ENCODE measurements around the gene SEC63.
"Not testable (repeated sequence)": the region's sequence is repeated elsewhere in the genome, so short reads cannot be mapped to it uniquely, and the experiment has no call there.

The SEC63 gene

DNA sequence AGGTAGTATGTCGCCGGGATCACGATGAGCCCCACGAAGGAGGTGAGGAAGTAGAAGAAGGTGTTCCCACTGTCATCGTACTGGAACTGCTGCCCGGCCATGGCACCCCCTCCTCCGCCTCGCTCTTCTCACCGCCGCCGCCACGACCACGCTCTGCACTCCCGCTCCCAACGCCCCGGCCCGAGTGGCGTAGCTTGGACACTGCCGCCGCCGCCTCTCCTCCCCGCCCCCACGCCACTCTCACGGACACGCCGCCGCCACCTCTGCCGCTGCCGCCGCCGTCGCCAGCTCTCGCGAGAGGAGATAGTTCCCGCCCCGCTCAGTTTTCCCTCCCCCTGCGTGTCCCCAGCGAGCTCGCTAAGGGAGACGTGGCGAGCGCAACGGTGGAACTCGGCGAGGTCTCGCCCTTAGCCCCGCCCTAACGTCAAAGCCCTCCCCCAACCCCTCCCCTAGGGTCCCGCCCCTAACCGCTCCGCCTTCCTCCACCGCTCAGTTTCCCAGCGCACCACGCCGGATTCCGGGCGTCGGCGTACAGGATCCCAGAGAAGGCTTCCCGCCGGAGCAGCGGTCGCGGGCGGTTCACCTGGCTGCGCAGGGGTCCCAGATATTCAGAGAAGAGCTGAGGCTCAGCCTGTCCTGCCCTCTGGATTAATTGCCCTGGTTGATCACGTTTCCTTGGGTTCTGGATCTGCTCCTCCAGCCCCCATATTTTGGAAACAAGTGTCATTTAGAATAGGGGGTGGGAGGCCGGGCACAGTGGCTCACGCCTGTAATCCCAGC, at the start of gene SEC63:
Gene SEC63 (minus strand): TSS at position 300 of the 780 bp plus-strand sequence. CDS start 199 bp downstream, at position 101.
- peak; percentile 84 for DNase-seq

DNA sequence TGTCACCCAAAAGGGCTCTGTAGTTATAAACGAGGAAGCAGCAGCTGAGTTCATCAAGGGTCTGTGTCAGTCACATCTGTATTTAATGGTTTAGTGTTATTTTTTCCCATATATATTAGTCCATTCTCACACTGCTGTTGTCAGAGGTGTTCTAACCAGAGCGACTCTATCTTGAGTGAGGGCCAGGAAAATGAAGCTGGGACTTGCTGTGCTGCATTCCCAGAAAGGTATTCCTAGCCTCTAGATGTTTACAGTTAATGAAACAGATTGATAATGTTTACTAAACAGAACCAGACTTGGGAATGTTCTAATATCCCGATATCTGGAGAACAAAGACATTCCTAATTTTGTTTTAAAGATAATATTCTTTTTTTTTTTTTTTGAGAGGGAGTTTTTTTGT, 48.0 kb upstream of the SEC63 start:
- no peak for DNase-seq

DNA sequence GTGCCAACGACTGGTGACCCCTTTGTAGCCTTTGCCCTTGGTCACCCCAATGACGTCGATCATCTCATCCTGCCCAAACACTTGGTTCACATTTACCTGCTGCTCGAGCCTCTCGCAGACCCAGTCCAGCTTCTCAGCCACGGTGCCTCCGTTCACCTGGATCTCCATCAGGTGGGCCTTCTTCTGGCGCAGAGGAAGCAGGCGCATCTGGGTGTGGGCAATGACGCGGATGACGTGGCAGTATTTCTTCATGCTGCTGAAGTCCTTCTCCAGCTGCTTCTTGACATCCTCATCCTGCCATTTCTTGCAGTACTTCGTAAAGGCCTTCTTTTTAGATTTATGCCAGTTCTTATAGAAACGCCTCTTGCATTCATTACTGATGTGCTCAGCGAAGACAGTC, 46.9 kb upstream of the SEC63 start:
- DNase-seq, result no peak

- DNase-seq, result peak; percentile 65
These were observed 44.6 kb upstream of the SEC63 start for GRCh38 chr6:108002365-108003221.

GRCh38 chr6:108001696-108002231, 43.8 kb upstream of the SEC63 start:
- DNase-seq, result no peak

- not testable (repeated sequence) for DNase-seq
These were observed 42.3 kb upstream of the SEC63 start for GRCh38 chr6:108000259-108000658.

- no peak for DNase-seq
These were observed 41.3 kb upstream of the SEC63 start for GRCh38 chr6:107999341-107999740.

DNA sequence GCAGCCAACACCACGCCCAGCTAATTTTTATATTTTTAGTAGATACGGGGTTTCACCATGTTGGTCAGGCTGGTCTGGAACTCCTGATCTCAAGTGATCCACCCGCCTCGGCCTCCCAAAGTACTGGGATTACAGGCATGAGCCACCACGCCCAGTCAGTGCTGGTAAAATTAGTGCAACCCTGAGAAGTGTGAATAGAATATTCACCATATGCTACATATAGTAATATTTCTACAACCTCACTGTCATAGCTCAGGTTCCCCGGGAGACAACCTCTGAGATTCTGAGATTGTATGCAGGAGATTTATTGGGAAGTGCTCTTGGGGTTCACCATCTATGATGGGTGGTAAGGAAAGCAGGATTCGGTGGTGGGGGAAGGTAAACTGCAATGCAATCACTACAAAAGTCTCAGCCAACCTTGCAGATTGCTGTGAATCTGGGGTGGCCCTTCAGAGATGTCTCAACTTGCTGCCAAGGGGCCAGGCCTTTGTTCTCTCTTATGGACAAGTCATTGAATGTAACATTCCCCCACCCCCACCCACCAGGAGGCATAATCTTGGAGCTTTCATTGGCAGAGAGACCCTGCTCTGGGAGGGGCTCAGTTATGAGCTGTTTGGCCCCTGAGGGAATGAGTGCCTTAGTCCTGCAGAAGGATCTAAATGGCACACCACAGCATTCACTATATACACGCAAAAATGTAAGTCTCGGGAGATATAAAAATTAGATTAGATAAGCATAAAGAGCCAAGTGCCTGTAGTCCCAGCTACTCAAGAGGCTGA, 34.0 kb upstream of the SEC63 start:
- no peak for DNase-seq

GRCh38 chr6:107991061-107991460, 33.1 kb upstream of the SEC63 start:
- no peak for DNase-seq

DNA sequence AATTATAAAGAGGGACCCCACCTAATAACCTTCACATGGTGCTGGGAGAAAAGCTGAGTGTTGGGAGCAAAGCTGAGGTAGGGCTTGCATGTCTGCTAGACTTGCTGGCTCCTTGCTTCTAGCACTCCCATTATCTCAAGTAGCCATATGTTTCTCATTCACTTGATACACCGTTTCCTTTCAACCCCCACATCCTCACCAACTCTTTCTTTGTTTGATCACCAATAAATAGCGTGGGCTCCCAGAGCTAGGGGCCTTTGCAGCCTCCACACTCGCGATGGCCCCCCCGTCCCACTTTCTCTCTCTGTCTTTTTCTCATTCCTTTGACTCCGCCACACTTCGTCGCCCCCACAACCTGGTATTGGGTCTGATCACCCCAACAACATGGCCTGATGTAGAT, 32.6 kb upstream of the SEC63 start:
- DNase-seq, result not testable (repeated sequence)

DNA sequence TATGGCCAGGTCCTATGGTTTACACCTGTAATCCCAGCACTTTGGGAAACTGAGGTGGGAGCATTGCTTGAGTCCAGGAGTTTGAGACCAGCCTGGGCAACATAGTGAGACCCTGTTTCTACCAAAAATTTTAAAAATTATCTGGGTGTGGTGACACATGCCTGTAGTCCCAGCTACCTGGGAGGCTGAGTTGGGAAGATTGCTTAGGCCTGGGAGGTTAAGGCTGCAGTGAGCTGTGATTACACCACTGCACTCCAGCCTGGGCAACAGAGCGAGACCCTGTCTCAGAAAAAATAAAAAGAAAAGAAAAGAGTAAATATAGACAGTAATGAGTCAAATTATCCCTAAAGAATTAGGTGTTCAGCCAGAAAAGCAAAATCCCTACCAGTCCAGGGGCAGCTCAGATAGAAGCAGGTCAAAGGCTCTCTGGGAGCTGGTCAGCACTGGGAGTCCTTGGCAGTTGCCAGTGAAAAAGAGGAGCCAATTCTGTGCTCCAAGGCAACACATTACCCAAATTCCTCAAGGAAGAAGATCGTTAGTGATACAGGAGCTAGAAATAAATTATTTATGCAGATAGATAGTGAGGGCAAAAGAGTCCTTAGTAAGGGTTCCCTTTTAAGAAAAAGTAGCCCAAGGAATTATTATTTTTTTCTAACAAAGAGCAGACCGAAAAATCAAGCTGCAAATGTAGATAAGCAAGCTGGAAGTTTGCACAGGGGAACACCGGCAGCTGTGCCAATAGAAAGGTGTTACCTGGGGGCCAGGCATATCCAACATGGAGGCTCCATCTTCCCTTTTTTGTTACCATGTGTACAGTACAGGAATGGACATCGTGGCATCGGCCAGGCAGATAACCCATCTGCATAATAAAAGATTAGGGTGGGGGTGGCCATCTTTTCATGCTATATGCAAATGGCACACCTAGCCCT, 31.4 kb upstream of the SEC63 start:
- no peak for DNase-seq

- DNase-seq, result no peak
These were observed 30.6 kb upstream of the SEC63 start for GRCh38 chr6:107988570-107988969.

DNA sequence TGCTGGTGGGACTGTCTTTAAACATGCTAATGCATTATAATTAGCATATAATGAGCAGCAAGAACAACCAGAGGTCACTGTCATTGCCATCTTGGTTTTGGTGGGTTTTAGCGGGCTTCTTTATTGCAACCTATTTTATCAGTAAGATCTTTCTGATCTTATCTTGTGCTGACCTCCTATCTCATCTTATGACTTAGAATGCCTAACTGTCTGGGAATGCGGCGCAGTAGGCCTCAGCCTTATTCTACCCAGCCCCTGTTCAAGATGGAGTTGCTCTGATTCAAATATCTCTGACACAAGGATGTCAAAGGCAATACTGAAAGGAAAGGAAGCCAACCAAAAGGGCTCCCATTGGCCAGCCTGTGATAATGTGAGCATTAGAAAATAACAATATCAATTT, 29.8 kb upstream of the SEC63 start:
- no peak for DNase-seq

DNA sequence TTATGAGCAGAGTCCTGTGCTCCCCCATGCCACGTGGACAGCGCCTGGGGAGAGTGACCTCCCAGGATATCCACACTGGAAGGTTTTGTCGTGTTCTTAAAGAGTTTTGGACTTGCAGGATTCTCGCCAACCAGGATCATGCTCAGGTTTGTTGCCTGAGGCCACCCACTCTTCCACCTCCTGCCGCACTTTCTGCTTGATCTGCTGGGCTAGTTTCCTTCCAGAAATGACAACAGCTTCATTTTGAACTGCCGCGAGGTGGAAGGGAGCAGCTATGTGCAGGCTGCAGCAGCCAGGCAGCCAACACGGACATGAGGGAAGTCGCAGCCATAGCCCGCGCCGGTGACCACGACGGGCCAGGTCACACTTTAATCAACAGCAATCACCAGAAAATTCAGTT, 27.7 kb upstream of the SEC63 start:
- no peak for DNase-seq

- no peak for DNase-seq
These were observed 25.8 kb upstream of the SEC63 start for GRCh38 chr6:107983811-107984210.

DNA sequence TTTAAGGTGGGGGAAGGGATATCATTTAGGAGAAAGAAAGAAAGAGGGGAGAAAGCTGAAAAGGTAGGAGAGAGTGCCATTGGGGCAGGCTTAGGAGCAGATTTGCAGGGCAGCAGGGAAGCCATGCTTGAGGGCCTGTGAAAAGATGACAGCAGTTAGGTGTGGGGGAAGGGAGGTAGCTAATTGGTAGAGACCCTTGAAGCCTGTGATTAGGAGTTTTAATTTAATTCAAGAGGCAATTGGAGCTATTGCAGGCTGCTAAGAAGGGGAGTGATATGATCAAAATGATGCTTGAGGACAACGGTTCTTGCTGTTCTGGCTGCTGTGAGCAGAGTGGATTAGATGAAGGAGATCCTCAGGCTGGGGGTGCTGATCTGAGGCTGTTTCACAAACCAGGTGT, 24.5 kb upstream of the SEC63 start:
- no peak for DNase-seq

DNA sequence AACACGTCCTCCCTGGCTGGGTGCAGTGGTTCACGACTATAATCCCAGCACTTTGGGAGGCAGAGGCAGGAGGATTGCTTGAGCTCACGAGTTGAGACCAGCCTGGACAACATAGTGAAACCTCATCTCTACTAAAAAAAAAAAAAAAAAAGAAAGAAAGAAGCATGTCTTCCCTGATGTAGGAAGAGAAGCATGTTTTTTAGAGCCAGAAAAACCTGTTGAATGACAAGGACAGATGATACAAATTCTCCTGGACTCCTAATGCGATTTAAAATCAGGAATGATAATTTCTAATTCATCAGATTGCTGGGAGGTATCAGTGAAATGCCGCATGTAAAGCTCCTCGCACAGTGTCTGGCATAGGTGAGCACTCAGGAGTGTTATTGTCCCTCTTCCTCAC, 23.7 kb upstream of the SEC63 start:
- no peak for DNase-seq

GRCh38 chr6:107977283-107977682, 19.3 kb upstream of the SEC63 start:
- DNase-seq, result no peak

- no peak for DNase-seq
These were observed 18.3 kb upstream of the SEC63 start for GRCh38 chr6:107976155-107976783.

DNA sequence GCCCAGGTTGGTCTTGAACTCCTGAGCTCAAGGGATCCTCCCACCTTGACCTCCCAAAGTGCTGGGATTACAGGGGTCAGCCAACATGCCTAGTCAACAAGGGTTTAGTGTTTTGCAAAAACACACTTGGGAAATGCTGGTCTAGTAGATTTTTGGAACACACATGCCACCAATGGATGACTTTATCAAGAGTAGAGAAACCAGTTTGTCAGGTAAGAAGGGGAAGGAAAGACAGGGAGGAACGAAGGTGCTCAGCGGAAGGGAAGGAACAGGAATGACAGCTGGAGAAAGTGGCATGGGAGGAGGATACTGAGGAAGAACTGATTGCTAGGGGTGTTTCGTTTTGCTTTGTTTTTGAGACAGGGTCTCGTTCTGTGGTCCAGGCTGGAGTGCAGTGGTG, 15.6 kb upstream of the SEC63 start:
- DNase-seq, result no peak

GRCh38 chr6:107972413-107973096, 14.5 kb upstream of the SEC63 start:
- DNase-seq, result no peak

All from NCI-H748 treated with DMSO at 0.1 percent for 48 hours (cell line).